Smooth muscle cell of the brain vasculature (primary cell): Measurements from ENCODE around the gene TPRG1L.
"Not testable (repeated sequence)": the region's sequence is repeated elsewhere in the genome, so short reads cannot be mapped to it uniquely, and the experiment has no call there.

Source experiments
- DNase-seq: peaks from one replicate; pipeline ENCODE4 v3.0.0-alpha.2; 2012; ENCODE audit warnings: low read depth, low spot score

The TPRG1L gene

DNA sequence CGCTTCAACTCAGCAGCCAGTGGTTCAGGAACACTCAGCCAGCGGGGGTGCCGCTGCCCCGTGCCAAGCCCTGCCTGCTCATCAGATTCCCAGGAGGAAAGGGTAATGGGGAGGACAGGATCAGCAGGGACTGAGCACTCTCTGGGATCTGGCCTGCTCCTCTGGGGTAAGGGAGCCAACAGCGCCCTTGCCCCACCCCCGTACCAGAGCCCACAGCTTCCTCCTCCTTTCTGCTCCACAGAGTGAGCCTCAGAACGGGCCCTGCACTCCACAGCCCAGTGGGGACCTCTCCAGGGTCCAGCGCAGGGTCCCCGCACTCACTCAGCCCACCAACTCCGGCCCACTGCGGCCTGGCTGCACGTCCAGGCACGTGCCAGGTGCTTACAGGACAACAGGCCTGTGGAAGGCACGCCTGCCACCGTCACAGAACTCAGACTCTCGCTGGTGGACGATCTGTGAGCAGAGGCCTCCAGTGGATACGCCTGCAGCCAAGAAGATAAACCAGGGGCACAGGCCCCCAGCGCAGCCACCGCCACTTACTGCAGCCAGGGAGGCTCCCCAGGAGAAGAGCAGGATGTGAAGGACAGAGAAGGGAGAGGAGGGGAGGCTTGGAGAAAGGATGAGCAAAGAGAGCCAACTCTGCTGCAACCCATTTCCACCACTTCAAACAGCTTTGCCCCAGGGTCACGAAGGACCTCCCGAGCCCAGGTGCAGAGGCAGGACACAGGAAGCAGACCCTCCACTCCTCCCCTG, 15.6 kb upstream of the TPRG1L start:
- no peak for DNase-seq

- DNase-seq, result no peak
Observed at GRCh38 chr1:3609769-3610526, 14.9 kb upstream of the TPRG1L start.

GRCh38 chr1:3610527-3611169, 14.2 kb upstream of the TPRG1L start:
- DNase-seq, result no peak

GRCh38 chr1:3611170-3612019, 13.4 kb upstream of the TPRG1L start, which contains the start of gene MEGF6:
MEGF6 (minus strand) TSS chr1:3611508; CDS start chr1:3611268, 240 bp downstream.
- no peak for DNase-seq

DNA sequence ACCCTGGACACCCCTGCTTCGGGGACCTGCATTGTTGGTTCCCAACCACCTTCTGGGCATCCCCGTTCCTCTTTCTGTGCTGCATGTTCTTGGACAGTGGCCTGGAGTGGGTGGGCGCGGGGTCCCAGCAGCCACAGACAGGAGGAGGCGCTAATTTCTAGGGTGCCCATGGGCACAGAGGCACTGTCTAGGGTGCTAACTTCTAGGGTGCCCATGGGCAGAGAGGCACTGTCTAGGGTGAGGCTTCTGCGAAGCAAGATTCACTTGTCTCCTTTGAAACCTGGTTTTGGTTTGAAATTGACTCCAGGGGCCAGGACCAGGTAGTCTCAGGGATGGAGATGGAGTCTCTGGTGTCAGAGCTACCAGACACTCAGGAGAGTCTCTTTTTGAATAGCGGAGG, 12.7 kb upstream of the TPRG1L start:
- DNase-seq, result no peak

DNA sequence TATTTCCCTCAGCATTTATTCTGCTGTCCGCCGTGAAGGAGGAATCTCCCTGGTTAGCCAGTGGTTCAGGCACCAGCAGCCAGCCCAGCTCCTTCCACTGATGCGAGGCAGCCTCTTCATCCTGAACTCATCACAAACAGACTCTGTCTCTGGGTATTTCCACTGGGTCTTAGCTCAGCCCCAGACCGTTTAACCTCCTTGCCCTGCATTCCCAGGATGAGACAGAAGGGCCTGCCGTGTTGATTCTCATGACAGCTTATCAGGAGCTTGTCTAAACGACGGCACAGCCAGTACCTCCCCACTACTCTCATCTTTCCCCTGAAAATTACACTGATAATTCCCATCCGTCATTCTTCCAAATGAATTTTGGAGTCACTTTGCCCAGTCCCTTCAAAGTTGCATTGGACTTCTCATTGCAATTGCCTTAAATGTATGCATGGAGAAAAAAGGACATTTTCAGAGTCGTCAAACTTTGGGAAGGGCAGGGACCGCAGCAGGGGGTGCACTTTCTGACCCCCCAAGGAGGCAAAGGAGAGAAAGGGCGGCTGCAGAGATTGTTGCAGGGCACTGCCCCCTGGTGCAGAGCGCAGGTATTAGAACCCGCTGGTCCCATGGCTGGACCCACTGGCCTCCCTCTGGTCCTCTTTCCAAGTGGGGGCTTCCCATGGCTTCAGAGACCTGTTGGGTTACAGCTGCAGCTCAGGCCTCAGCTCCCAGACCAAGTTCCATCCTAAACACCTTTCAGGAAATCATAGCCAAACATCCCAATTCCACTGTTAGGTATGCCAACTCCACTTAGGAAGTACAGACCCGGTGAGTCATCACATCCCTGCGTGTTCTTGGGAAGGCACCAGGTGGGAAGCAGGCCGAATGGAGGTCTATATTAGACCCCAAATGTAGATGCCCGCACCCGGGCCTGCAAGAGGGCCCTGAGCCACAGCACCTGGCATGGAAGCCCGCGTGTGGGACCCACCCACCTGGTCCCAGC, 9.8 kb upstream of the TPRG1L start:
- no peak for DNase-seq

DNA sequence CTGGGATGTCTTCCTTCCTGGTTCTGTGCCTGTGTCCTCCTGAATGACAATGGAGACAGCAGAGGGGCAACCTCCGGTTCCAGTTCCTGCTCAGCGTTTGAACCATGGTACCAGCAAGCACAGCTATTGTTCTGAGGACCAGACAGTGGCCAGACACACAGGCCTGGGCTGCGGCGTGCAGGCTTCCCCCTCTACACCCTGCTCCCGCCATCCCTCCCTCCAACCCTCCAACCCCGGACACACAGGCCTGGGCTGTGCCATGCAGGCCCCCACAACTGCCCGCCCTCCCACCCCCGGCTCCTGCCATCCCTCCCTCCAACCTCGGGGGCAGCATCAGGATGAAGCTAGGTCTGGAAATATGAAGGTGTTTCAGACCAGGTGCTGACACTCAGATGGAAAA, 8.0 kb upstream of the TPRG1L start:
- no peak for DNase-seq

- no peak for DNase-seq
Observed at GRCh38 chr1:3617806-3618345, 6.9 kb upstream of the TPRG1L start.

GRCh38 chr1:3618531-3618880, 6.3 kb upstream of the TPRG1L start:
- DNase-seq, result no peak

GRCh38 chr1:3618881-3619671, 5.7 kb upstream of the TPRG1L start:
- DNase-seq, result peak; percentile 28

DNA sequence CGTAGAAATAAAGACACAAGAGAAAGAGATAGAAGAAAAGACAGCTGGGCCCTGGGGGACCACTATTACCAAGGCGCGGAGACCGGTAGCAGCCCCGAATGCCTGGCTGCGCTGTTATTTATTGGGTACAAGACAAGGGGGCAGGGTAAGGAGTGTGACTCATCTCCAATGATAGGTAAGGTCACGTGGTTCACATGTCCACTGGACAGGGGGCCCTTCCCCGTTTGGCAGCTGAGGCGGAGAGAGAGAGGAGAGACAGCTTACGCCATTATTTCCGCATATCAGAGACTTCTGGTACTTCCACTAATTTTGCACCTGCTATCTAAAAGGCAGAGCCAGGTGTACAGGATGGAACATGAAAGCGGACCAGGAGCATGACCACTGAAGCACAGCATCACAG, 4.1 kb upstream of the TPRG1L start:
- no peak for DNase-seq

DNA sequence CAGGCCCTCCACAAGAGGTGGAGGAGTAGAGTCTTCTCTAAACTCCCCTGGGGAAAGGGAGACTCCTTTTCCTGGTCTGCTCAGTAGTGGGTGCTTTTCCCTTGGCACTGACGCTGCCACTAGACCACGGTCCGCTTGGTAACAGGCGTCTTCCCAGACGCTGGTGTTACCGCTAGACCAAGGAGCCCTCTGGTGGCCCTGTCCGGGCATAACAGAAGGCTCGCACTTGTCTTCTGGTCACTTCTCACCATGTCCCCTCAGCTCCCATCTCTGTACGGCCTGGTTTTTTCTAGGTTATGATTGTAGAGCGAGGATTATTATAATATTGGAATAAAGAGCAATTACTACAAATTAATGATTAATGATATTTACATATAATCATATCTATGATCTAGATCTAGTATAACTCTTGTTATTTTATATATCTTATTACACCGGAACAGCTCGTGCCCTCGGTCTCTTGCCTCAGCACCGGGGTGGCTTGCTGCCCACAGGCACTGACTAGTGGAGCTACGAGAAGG, 3.6 kb upstream of the TPRG1L start:
- not testable (repeated sequence) for DNase-seq

DNA sequence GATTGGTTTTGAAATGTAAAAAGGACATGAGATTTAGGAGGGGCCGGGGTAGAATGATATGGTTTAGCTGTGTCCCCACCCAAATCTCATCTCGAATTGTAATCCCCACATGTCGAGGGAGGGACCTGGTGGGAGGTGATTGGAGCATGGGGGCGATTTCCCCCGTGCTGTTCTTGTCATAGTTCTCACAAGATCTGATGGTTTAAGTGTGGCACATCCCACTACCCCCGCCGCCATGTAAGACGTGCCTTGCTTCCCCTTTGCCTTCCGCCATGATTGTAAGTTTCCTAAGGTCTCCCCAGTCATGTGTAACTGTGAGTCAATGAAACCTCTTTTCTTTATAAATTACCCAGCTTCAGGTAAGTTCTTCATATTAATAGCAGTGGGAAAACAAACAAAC, 2.7 kb upstream of the TPRG1L start:
- DNase-seq, result not testable (repeated sequence)

DNA sequence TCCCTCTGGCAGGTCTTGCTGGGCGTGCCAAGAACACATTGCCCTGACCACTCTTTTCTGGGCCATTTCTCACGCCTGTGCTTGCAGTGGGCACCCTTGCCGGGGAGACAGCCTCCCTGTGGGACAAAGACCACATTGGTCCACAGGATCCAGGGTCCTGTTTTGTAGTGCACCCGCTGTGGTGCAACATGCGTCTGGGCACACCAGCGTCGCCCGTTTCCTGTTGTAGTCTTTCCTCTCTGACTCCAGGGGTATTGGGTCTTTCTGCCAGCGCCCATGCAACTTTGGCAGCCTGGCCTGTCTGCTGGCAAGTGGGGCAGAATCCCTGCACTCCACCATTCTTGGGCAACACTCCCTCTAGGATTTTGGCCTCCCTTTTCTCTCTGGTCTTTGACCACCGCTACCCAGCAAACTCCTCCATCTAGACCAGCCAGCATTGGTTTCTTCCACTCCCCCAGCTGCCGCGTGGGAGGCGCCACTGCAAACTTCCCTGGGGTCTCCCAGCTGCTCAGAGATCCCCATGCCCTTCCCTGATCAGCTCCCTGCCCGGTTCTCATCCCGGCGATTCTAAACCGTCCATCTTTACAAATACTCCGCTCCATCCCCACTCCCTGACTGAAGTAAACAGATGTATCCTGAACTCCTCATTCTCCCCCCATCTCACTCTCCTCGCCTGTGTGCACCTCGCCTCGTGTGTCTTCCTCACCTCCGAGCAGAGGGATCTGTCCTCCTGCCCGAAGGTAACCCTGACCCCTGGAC, 1.2 kb upstream of the TPRG1L start:
- no peak for DNase-seq

- no peak for DNase-seq
Observed at GRCh38 chr1:3625151-3625907, 514 bp downstream of the TPRG1L start.

DNA sequence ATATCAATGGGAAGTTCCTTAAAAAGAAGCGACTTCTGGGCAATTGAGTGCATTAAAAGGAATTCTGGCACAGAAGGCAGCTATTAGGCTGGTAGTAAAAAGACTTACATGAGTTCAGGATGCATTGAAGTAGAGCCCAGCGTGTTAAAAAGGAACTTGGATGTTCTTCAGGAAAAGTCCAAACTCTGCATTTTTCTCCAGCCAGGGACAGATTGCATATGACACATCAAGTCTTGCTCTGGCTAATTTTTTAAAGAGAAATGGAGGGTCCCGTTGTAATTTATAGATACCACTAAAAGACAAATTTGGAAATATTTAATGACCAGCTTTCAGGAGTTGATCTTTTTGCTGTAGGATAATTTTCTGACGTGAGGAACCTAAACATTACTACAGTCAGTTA, 1.2 kb downstream of the TPRG1L start:
- DNase-seq, result no peak

GRCh38 chr1:3627515-3628253, 2.9 kb downstream of the TPRG1L start:
- DNase-seq, result no peak
